Endometrial microvascular endothelial cells (primary cell): ENCODE results near the gene ZNF268. TPM values are rescaled to one million over a fixed set of nuclear protein-coding genes. Genes with fewer than 3 reads are reported as not detected.

ENCODE experiments used
- in situ Hi-C: cut with HindIII; loops from 2 replicates; pipeline ENCODE4 v1.10.0; 2017; ENCODE audit warnings: low sequenced_read_pairs, low pct_unique_long_range_greater_than_20kb; ENCODE audit errors: inconsistent ontology term
- total RNA-seq: library from RNA; depleted of rRNA; stranded (reverse); fragments of >200 nt; gene quantifications from one replicate; pipeline ENCODE4 v1.2.3, GENCODE V29; 2015; ENCODE audit errors: inconsistent ontology term

ZNF268 gene
- total RNA-seq: 40.5 TPM

DNA sequence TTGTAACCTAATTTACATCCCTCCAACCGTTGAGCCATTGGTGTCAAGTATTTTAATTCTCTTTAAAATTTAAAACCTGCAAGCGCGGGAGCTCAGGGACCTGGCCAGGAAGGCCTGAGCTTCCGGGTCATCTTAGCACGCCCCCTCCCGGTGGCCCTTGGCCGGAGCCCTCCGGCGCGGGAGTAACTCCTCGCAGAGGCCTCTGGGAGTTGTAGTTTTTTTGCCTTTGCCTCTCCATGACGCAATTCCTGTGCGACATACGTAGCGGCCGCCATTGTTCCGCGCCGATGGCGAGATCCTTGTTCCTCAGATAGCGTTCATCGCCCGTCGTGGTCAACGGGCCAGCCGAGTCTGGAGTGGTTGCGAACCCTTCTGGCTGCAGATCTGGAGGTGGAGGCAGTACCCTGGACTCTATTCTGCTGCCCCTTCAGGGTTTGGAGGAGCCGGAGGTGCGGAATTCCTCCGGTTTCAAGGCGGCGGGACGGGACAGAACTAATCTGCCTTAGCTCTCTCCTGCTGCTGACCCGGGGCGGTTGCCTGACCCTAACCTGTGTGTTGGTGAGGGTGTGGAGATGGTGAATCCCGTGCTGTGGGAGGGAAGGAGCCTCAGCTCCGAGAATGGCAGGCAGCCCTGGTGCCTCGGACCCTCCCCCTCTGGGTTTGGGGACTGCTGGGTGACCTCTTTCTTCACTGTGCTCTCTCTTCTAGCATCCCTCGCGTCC, at the start of gene ZNF268:
TSS of gene ZNF268 (plus strand) at position 258 of the 722 bp plus-strand sequence. CDS start 503 bp downstream, outside the sequence.
- in situ Hi-C loops: no loop called here

DNA sequence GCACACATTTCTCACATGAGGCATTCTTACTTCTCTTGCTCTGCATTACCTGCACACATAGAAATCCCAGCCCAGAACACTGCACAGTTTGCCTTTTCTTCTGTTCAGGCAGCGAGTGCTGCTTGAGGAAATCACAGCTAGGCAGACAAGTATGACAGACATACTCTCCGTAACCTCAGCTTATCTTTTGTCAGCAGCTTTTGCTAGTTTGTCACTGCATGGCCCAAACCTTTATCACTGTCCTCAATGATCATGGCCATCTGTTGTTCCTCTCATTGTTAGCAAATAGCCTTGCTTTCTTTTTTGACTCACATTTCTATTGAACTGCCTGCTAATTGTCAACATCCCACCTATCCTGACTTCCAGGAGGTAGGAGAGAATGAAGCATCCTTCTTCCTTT, 45.5 kb upstream of the ZNF268 start:
- in situ Hi-C loops: no loop called here

DNA sequence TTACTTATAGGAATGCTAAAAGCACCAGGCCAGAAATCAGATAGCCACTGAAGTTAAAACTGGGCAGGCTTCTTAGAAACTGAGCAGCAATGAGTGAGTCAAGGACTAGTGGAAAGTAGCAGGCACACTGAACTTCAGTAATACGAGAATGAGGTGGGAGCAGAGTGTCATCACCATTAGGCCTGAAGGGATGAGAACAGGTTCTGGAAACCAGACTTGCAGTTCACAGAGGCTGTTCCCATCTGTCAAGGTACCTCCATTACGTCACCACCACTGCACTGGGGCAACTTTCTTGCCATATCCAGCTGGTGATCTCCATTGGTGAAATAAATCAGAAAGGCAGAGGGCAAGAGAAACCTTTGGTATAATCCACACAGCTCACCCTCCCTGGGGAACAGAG, 35.3 kb upstream of the ZNF268 start:
- in situ Hi-C loops: no loop called here

DNA sequence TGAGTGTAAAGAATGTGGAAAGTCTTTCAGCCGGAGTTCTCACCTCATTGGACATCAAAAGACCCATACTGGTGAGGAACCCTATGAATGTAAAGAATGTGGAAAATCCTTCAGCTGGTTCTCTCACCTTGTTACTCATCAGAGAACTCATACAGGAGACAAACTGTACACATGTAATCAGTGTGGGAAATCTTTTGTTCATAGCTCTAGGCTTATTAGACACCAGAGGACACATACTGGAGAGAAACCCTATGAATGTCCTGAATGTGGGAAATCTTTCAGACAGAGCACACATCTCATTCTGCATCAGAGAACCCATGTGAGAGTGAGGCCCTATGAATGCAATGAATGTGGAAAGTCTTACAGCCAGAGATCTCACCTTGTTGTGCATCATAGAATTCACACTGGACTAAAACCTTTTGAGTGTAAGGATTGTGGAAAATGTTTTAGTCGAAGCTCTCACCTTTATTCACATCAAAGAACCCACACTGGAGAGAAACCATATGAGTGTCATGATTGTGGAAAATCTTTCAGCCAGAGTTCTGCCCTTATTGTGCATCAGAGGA, 25.1 kb upstream of the ZNF268 start:
- in situ Hi-C loops: no loop called here

DNA sequence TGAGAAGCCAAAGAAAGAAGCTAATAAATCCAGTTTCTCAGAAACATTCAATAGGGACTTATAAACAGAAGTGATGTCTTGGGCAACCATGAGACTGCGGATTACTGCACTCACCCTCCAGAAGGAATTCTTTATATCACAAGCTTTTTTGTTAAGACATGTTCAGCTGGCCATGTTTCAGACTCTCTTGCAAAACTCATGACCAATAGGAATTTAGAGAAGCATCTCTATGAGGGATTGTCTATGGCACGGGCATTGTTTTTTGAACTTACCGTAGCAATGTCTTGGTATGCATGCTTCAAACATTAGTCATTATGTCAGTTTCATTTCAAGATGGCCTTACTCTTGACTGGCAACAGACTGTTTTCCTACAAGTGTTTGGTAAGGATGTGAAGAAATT, 15.5 kb upstream of the ZNF268 start:
- in situ Hi-C loops: no loop called here

DNA sequence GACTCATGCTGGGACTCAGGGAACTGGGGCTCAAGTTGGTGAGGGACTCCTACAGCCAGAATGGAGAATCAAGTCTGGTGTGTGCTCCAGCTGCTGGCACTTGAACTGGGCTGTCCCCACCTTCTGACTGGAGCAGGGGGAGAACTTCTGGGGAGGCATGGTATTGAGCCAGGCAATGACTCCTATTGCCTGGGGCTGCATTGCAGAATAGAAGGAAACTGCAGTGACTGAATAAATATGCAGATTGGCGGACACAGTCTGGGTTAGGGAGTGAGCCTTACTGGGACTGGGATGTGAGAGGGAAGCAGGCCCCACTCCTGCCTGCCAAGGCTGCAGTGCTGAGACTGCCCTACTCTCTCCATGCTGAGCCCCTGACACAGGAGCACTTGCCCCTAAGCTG, 8.8 kb upstream of the ZNF268 start:
- in situ Hi-C loops: no loop called here

DNA sequence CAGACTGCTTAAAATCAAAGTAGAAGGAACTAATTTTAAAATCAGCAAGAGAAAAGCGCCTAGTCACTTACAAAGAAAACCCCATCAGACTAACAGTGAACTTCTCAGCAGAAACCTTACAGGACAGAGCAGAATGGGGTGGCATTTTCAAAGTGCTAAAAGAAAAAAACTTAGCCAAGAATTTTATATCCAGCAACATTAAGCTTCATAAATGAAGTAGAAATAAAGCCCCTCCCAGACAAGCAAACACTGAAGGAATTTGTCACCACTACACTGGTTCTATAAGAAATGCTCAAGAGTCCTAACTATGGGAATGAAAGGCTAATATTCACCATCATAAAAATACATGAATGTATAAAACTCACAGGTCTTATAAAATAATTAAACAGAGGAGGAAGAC, 6.4 kb upstream of the ZNF268 start:
- in situ Hi-C loops: no loop called here

DNA sequence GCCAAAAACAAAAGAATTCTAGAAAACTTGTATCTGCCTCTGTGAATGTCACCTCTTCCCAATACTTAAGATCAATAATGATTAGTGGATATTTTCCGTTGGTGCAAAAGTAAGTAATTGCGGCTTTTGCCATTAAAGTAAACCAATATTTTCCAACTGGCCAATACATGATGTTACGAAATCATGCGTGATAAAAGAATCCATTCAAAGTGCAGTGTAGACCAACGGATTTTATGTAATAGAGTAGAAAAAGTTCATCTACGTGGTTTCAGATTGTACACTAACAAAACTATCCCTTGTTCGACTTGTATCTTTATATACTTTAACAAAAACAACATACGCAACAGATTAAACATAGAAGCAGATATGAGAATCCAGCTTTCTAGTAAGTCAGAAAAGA, 626 bp upstream of the ZNF268 start:
- in situ Hi-C loops: no loop called here

DNA sequence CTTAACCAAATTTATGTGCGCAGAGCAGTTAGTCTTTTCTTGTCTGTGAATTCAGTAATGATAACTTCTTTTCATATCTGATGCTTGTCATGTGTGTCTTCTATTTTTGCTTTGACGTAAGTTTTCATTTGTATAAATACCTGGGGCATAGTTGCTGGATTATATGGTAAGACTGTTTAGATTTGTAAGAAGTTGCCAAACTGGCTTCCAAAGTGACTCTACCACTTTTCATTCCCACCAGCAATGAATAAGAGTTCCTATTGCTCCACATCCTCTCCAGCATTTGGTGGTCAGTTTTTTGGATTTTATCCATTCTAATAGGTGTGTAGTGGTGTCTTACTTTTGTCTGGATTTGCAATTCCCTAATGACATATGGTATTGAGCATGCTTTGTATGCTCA, 8.9 kb downstream of the ZNF268 start:
- in situ Hi-C loops: no loop called here

DNA sequence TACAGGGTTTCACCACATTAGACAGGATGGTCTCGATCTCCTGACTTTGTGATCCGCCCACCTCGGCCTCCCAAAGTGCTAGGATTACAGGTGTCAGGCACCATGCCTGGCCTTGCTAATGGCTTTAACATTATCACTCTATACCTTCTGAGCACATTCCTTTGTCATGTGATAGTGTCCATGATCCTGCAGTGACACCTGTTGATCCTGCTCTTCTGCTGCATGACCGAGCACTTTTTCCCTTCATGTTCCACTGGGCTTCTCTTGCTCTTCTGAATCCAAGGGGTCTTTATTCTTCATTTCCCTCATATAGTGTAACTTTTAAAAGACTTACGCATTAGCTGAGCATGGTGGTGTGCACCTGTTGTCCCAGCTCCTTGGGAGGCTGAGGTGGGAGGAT, 11.6 kb downstream of the ZNF268 start:
- in situ Hi-C loops: no loop called here

DNA sequence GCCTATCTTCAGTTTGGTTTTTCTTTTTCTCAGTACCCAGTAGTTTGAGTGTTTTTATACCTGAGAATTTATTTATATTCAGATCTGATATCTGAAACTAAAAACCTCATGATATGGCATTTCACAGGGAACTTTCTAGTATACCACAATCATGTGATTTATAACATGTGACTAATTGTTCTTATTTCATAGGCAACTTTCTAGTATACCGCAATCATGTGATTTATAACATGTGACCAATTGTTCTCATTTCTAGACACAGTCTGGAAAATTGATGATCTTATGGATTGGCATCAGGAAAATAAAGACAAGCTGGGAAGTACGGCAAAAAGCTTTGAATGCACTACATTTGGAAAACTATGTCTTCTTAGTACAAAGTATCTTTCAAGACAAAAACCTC, 20.6 kb downstream of the ZNF268 start:
- in situ Hi-C loops: no loop called here

DNA sequence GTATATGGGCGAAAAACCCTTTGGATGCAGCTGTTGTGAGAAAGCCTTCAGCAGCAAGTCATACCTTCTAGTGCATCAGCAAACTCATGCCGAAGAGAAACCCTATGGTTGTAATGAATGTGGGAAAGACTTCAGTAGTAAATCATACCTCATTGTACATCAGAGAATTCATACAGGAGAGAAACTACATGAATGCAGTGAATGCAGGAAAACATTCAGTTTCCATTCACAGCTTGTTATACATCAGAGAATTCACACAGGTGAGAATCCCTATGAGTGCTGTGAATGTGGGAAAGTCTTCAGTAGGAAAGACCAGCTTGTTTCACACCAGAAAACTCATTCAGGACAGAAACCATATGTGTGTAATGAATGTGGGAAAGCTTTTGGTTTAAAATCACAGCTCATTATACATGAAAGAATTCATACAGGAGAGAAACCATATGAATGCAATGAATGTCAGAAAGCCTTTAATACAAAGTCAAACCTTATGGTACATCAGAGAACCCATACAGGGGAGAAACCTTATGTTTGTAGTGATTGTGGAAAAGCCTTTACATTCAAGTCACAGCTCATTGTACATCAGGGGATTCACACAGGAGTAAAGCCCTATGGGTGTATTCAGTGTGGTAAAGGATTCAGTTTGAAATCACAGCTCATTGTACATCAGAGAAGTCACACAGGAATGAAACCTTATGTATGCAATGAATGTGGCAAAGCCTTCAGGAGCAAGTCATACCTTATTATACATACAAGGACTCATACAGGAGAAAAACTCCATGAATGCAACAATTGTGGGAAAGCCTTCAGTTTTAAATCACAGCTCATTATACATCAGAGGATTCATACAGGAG, 21.4 kb downstream of the ZNF268 start:
- in situ Hi-C loops: no loop called here

DNA sequence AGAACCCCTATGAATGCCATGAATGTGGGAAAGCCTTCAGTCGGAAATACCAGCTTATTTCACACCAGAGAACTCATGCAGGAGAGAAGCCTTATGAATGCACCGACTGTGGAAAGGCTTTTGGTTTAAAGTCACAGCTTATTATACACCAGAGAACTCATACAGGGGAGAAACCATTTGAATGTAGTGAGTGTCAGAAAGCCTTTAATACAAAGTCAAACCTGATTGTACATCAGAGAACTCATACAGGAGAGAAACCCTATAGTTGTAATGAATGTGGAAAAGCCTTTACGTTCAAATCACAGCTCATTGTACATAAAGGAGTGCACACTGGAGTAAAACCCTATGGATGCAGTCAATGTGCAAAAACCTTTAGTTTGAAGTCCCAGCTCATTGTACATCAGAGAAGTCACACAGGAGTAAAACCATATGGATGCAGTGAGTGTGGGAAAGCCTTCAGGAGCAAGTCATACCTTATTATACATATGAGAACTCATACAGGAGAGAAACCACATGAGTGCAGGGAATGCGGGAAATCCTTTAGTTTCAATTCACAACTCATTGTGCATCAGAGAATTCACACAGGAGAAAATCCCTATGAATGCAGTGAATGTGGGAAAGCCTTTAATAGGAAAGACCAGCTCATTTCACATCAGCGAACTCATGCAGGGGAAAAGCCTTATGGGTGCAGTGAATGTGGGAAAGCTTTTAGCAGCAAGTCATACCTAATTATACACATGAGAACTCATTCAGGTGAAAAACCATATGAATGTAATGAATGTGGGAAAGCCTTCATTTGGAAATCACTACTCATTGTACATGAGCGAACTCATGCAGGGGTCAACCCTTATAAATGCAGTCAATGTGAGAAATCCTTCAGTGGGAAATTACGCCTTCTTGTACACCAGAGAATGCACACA, 22.3 kb downstream of the ZNF268 start:
- in situ Hi-C loops: no loop called here

DNA sequence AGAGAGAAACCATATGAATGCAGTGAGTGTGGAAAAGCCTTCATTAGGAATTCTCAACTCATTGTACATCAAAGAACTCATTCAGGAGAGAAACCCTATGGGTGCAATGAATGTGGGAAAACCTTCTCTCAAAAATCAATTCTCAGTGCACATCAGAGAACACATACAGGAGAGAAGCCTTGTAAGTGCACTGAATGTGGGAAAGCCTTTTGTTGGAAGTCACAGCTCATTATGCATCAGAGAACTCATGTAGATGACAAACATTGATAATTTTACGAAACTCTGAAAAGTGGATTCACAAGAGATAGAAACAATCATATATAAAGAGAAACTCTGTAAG, 22.9 kb downstream of the ZNF268 start:
- in situ Hi-C loops: no loop called here

DNA sequence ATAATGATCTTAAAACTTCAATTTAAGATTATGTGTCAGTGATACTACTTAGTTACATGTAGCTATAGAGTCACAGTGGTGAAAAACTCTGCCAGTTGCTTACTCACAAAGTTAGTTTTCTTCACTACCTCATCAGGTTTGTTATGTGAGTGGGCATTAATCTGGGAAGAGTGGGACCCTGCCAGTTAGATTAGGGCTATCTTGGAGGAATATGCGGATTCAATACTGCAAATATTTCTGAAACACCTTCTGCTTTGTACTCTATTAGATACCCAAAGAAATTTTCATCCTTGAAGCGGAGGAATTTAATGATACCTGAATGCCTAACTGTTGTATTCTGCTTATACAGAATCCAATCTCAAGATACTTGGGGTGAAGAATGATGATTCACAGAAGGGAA, 25.1 kb downstream of the ZNF268 start:
- in situ Hi-C loops: no loop called here

DNA sequence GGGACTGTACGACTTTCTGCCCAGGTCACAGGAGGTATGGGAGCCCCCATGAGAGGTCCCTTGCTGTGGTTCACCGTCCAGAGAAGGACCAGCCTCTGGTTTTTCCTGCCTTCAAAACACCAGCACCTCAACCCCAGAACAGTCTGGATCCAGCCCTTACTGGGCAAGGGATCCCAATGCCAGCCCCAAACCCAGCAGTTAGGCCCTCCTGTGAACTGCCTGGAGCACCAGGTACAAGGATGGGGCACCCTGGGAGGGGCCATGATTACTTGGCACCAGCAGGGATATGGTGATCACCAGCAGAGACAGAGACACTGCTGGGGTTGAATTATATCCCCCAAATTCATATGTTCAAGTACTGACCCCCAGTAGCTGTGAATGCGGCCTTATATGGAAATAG, 34.4 kb downstream of the ZNF268 start:
- in situ Hi-C loops: no loop called here

DNA sequence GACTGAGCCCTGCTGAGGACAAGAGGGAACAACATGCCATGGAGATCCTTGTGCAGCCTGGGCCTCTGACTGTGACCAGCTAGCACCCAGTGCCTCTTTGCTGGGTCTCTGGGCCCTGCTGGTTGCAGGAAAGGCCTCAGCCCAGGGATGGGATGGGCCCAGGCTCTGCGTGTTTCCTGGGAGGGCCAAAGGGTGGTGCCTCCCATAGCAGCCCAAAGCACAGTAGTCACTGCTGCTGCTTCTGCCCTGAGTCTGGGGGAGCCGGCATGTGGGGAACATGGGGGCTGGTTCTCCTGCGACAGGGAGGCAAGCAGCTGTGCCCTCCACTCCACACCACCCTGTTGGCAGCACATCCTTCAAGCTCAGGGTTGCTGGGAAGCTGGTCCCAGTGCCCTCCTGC, 35.9 kb downstream of the ZNF268 start:
- in situ Hi-C loops: no loop called here

DNA sequence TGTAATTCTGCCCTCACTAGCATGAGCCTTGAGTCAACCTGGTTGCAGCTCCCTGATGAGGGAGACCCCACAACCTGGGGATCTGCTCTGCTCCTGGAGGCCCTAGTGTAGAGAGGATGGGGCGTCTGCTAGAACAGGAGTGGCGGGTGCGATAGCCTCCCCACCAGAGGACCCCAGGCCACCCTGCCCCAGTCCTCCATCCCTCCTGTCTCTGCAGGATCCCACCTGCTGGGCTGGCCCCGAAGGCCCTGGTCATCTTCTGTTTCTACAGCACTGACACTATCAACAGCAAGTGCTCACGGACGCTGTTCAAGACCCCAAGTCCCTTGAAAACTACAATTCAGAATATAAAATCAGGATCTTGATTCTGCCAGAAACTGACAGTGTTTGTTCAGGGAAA, 39.2 kb downstream of the ZNF268 start:
- in situ Hi-C loops: no loop called here

DNA sequence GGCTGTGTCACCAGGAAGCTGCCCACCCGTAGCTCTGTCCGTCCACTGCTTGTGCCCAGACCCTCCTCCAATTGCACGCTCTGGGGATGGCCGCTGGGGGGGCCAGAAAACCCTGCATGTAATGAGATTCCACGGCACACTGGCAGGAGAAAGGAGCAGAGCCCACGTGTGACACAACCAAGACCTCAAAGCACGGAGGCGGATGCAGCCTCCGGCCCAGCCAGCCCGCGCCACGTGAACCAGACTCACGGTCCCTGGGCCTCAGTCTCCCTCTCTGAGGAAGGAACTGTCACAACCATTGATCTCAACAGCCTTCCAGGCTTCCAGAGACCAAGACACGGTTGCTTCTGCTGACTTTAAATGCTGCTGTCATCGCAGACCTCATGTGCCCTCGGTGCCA, 39.9 kb downstream of the ZNF268 start:
- in situ Hi-C loops: no loop called here
